Measurements from ENCODE around the gene PMAIP1.

Gene PMAIP1

DNA sequence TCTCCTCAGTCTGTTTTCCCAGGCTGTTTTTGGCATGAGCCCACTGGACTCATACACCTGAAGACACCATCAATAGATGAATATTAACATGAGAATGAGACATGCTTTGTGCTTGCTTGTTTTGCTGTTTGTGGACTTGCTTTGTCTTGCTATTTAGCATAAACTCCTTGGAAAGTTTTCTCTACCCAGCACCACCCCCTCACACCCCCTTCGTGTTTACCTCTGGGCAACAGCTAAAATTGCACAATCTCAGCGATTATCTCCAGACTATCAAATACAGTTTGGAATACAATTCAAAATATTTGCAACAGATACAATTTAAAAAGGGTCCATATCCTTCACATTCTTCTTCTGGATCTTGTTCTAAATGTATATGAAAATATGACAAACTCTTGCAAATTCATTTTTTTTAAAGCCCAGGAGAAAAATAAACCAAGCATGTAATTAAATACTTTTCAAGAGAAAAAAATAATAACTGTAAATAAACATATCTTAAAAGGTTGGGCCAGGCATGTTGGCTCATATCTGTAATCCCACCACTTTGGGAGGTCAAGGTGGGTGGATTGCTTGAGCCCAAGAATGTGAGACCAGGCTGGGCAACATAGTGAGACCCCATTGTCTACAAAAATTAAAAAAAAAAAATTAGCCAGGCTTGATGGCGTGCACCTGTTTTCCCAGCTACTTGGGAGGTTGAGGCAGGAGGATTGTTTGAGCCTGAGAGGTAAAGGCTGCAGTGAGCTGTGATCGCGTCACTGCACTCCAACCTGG, 32.3 kb upstream of the PMAIP1 start:
- 69% methylated on average over 5 of the region's 5 CpGs for WGBS

DNA sequence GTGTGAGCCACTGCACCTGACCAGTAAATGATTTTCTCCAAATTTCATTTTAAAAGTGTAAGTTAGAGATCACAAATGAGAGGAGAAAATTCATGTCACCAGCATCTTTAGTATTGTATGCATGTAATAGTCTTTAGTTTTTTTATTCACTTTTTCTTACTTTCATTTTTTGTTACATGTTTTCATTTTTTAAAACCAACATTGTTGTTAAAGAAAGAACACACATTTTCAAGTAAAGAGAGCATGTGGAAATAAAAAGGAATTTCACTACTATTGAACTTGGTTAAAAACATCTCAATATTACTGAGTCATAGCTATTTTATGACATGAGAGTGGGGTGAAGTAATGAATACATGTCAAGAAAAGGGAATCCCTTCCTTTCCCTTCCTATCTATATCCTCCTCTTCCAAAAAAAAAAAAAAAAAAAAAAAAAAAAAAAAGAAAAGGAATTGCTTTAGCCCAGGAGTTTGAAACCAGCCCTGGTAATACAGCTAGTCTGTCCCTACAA, 29.1 kb upstream of the PMAIP1 start:
- Histone ChIP-seq H3K9me3 (ENCODE audit: insufficient read depth, low read depth, low read length) (no peaks in the 10 kb centered on the region), H3K9ac (ENCODE audit: low read depth, low read length) (no peak overlapping the region), H3K36me3 (ENCODE audit: insufficient read depth, low read length) (no peaks in the 10 kb centered on the region), H3K4me3 (ENCODE audit: low read length) (no peak overlapping the region), H3K27ac (ENCODE audit: low read depth, low read length) (no peak overlapping the region), H3K27me3 (ENCODE audit: insufficient read depth, low read length) (no peaks in the 10 kb centered on the region), H3K4me1 (ENCODE audit: insufficient read depth, low read length) (peaks cover 25% of the 10 kb centered on the region)

More for the DNA sequence above, 32.3 kb upstream of the PMAIP1 start:
- Histone ChIP-seq H3K9me3 (ENCODE audit: insufficient read depth, low read depth, low read length) (no peaks in the 10 kb centered on the region), H3K36me3 (ENCODE audit: insufficient read depth, low read length) (no peaks in the 10 kb centered on the region), H3K9ac (ENCODE audit: low read depth, low read length) (no peak overlapping the region), H3K27me3 (ENCODE audit: insufficient read depth, low read length) (no peaks in the 10 kb centered on the region), H3K4me1 (ENCODE audit: insufficient read depth, low read length) (peaks cover 39% of the 10 kb centered on the region), H3K27ac (ENCODE audit: low read depth, low read length) (peak overlapping the region; percentile 67; the same call in 1 of the 2 replicates), H3K4me3 (ENCODE audit: low read length) (no peak overlapping the region)

DNA sequence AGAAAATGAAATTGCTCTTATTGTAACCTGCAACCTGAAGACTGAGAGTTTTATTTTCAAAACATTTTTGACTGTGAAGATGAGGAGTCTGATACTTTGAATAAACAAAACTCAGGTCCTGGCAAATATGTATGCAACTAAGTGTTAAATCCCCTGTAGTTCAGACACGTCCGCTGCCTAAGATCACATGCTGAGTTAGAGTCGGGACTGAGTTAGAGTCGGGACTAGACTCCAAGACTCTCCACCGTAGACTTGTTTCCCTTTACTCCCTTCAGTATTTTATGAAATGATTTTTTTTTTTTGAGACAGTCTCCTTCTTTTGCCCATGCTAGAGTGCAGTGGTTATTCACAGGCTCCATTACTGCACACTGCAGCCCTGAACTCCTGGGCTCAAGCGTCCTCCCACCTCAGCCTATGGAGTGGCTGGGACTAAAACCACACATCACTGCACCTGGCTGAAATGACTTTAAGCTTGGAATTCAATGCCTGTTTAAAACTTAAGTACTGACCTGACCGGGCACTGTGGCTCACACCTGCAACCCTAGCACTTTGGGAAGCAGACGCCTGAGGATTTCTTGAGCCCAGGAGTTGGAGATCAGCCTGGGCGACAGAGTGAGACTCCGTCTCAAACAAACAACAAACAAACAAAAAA, 28.0 kb upstream of the PMAIP1 start:
- Histone ChIP-seq H3K9ac (ENCODE audit: low read depth, low read length) (no peak overlapping the region), H3K36me3 (ENCODE audit: insufficient read depth, low read length) (no peaks in the 10 kb centered on the region), H3K4me3 (ENCODE audit: low read length) (no peak overlapping the region), H3K9me3 (ENCODE audit: insufficient read depth, low read depth, low read length) (no peaks in the 10 kb centered on the region), H3K4me1 (ENCODE audit: insufficient read depth, low read length) (peaks cover 18% of the 10 kb centered on the region), H3K27me3 (ENCODE audit: insufficient read depth, low read length) (no peaks in the 10 kb centered on the region), H3K27ac (ENCODE audit: low read depth, low read length) (no peak overlapping the region)
- WGBS: 70% methylated on average over 9 of the region's 10 CpGs

DNA sequence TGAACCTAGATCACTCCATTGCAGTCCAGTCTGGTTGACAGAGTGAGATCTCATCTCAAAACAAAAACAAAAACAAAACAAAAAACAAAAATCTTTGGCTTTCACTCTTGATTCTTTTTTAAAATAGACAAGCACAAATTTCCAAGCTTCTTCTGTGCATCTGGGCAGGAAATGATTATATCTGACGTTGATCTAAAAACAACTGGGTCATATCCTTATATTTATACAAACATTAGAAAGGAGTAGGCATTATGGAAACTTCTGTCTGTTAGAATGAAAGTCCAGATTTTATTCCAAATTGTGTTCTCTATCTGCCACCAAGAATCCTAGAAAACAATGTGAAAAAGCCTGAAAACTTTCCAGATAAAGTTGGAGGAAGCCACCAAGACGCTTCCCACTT, 26.2 kb upstream of the PMAIP1 start:
- Histone ChIP-seq H3K27me3 (ENCODE audit: insufficient read depth, low read length) (no peaks in the 10 kb centered on the region), H3K9me3 (ENCODE audit: insufficient read depth, low read depth, low read length) (no peaks in the 10 kb centered on the region), H3K4me3 (ENCODE audit: low read length) (no peak overlapping the region), H3K36me3 (ENCODE audit: insufficient read depth, low read length) (no peaks in the 10 kb centered on the region), H3K4me1 (ENCODE audit: insufficient read depth, low read length) (peaks cover 11% of the 10 kb centered on the region; the same call in 1 of the 2 replicates), H3K9ac (ENCODE audit: low read depth, low read length) (no peak overlapping the region), H3K27ac (ENCODE audit: low read depth, low read length) (no peak overlapping the region)
- 100% methylated on average over 1 of the region's 2 CpGs for WGBS

DNA sequence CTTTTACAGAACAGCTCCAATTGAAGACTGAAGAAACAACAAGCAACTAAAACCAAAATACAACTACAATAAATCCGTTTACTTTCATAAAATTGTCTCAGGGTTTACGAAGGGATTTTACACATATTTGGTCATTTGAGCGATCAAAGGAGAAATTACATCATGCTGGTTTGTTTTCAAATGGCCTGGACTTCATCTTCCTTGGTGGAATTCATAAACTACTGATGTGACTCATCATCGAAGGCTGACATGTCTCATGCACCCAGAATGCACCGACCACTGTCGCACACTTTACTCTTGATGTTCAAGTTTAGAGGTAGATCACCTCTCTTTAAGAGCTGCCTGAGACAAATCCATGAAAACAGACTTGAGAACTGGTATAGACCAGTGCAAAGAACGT, 25.6 kb upstream of the PMAIP1 start:
- Histone ChIP-seq H3K27ac (ENCODE audit: low read depth, low read length) (no peak overlapping the region), H3K36me3 (ENCODE audit: insufficient read depth, low read length) (no peaks in the 10 kb centered on the region), H3K4me3 (ENCODE audit: low read length) (no peak overlapping the region), H3K4me1 (ENCODE audit: insufficient read depth, low read length) (peaks cover 11% of the 10 kb centered on the region; the same call in 1 of the 2 replicates), H3K27me3 (ENCODE audit: insufficient read depth, low read length) (no peaks in the 10 kb centered on the region), H3K9ac (ENCODE audit: low read depth, low read length) (no peak overlapping the region), H3K9me3 (ENCODE audit: insufficient read depth, low read depth, low read length) (no peaks in the 10 kb centered on the region)
- 93% methylated on average over 7 of the region's 7 CpGs for WGBS

DNA sequence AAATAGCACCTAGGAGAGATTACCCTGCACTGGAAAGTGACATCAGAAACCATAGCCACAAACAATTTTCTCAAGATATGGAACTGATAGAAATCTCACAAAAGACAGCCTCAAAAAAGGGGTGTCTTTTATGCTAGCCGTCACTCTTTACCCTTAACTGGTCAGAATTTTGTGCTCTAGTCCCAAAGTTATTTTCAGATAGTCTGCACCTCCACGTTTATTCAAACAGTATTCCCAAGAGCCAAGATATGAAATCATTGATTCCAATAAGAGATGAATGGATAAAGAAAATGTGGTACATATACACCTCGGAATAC, 23.5 kb upstream of the PMAIP1 start:
- Histone ChIP-seq H3K4me1 (ENCODE audit: insufficient read depth, low read length) (peaks cover 11% of the 10 kb centered on the region; the same call in 1 of the 2 replicates), H3K36me3 (ENCODE audit: insufficient read depth, low read length) (no peaks in the 10 kb centered on the region), H3K4me3 (ENCODE audit: low read length) (no peak overlapping the region), H3K27ac (ENCODE audit: low read depth, low read length) (no peak overlapping the region), H3K9ac (ENCODE audit: low read depth, low read length) (no peak overlapping the region), H3K27me3 (ENCODE audit: insufficient read depth, low read length) (no peaks in the 10 kb centered on the region), H3K9me3 (ENCODE audit: insufficient read depth, low read depth, low read length) (no peaks in the 10 kb centered on the region)
- WGBS: 88% methylated on average over 2 of the region's 3 CpGs

DNA sequence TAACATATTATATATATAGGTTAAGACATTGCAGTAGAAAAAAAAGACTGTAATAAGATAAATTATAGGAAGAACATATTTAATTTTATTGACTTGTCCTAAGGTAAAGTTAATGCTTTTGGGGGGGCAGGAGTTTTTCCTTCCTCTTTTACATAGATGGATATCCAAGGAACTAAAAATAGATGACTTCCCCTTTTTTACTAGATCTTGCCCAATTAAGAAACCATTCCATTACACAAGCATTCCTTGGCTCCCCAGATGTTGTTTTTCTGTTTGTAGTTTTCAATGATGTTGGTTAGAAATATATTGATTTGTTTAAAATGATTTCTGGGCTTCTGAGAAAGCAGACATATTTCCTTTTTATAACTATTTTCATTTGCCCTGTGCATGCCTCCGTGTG, 22.4 kb upstream of the PMAIP1 start:
- Histone ChIP-seq H3K9ac (ENCODE audit: low read depth, low read length) (no peak overlapping the region), H3K36me3 (ENCODE audit: insufficient read depth, low read length) (no peaks in the 10 kb centered on the region), H3K4me1 (ENCODE audit: insufficient read depth, low read length) (peaks cover 10% of the 10 kb centered on the region), H3K27me3 (ENCODE audit: insufficient read depth, low read length) (no peaks in the 10 kb centered on the region), H3K27ac (ENCODE audit: low read depth, low read length) (no peak overlapping the region), H3K4me3 (ENCODE audit: low read length) (no peak overlapping the region), H3K9me3 (ENCODE audit: insufficient read depth, low read depth, low read length) (no peaks in the 10 kb centered on the region)
- no CpG with 5 or more reads among the region's 1 CpG for WGBS

DNA sequence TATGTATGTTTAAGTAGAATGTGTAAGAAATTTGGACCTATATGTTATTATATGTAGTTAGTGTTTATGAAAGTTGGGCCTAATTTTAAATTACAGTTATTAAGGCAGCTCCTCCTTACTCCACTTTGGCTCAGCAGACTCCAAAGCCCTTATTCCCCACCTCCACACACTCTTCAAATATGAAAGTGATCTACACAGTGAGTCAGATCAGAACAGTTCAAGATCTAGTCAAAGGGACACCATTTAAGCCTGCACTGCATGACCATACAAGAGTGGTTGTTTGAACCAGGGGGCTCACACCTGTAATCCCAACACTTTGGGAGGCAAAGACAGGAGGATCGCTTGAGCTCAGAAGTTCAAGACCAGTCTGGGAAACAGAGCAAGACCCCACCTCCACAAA, 21.2 kb upstream of the PMAIP1 start:
- WGBS: 100% methylated on average over 1 of the region's 1 CpG
- Histone ChIP-seq H3K4me1 (ENCODE audit: insufficient read depth, low read length) (peaks cover 11% of the 10 kb centered on the region), H3K9ac (ENCODE audit: low read depth, low read length) (no peak overlapping the region)

DNA sequence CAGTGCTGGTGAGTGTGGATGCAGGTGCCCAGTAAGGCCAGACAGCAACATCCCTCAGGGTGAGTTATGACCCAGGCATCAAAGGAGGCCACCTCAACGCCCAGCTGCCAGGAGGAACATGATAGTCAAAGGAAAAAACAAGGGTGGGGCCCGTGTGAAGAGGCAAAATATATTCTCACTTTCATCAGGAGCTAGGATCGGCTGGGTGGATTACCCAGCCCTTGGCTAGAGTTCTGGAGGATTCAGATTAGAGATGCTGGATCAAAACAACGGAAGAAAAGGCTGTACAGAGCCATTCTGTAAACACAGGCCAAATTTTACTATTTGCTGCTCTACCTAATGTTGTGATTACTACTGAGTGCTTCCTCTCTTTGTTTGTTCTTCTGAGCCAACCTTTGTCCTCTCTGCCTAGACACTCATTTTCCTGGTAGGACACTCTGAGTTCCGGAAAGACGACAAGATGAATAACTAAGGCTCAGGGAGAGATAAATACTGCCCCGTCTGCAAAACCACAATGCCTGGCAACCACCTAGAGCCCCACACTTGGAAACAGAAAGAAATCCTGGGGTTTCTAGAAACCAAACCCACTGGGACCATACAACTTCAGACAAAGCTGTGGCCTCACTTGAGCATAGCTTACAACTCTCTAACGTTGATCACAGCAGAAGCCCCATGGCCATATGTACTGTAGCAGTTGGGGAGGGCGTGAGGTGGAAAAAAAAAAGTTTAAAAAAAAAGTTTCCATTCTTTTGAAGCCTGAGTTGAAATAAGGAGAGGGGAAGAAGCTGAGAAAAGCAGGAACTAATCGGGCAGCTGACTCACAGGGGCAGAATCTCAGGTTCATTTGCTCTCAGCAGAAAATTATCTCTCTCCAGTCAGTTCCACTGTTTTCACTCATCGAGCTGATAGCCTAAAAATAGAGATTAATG, 17.8 kb upstream of the PMAIP1 start:
- Histone ChIP-seq H3K4me1 (ENCODE audit: insufficient read depth, low read length) (peaks cover 11% of the 10 kb centered on the region), H3K4me3 (ENCODE audit: low read length) (no peak overlapping the region), H3K27me3 (ENCODE audit: insufficient read depth, low read length) (peaks cover 11% of the 10 kb centered on the region; the same call in 1 of the 2 replicates), H3K27ac (ENCODE audit: low read depth, low read length) (peak overlapping the region; percentile 4; the same call in 1 of the 2 replicates), H3K36me3 (ENCODE audit: insufficient read depth, low read length) (no peaks in the 10 kb centered on the region), H3K9me3 (ENCODE audit: insufficient read depth, low read depth, low read length) (no peaks in the 10 kb centered on the region), H3K9ac (ENCODE audit: low read depth, low read length) (no peak overlapping the region)
- 56% methylated on average over 9 of the region's 11 CpGs for WGBS

More for the DNA sequence above, 21.2 kb upstream of the PMAIP1 start:
- Histone ChIP-seq H3K36me3 (ENCODE audit: insufficient read depth, low read length) (no peaks in the 10 kb centered on the region), H3K4me3 (ENCODE audit: low read length) (no peak overlapping the region), H3K9me3 (ENCODE audit: insufficient read depth, low read depth, low read length) (no peaks in the 10 kb centered on the region), H3K27ac (ENCODE audit: low read depth, low read length) (no peak overlapping the region), H3K27me3 (ENCODE audit: insufficient read depth, low read length) (peaks cover 5% of the 10 kb centered on the region; the same call in 1 of the 2 replicates)

DNA sequence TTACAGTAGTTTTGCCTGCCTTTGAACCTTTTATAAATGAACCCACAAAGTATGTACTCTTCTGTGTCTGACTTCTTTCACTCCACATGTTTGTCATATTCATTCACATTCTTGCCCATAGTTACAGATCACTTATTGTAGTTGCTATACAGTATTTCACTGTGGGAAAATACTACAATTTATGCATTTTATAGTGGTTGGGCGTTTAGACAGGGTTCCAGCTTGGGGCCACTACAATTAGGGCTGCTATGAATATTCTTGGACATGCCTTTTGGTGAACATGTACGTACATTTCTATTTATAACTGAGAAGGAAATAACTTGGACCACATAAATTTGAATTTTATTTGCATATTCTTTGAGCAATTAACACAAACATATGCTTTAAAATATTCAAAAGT, 15.4 kb upstream of the PMAIP1 start:
- Histone ChIP-seq H3K27me3 (ENCODE audit: insufficient read depth, low read length) (peaks cover 11% of the 10 kb centered on the region; the same call in 1 of the 2 replicates), H3K4me1 (ENCODE audit: insufficient read depth, low read length) (peaks cover 11% of the 10 kb centered on the region), H3K4me3 (ENCODE audit: low read length) (no peak overlapping the region), H3K9me3 (ENCODE audit: insufficient read depth, low read depth, low read length) (no peaks in the 10 kb centered on the region), H3K36me3 (ENCODE audit: insufficient read depth, low read length) (no peaks in the 10 kb centered on the region), H3K9ac (ENCODE audit: low read depth, low read length) (no peak overlapping the region), H3K27ac (ENCODE audit: low read depth, low read length) (no peak overlapping the region)
- WGBS: 100% methylated on average over 2 of the region's 2 CpGs

All from HUES64 (cell line).